Right ventricle myocardium superior (tissue), 1 donor: ENCODE measurements around the gene TMEM51. TPM values are rescaled to one million over a fixed set of nuclear protein-coding genes. Genes with fewer than 3 reads are reported as not detected.
"Not testable (repeated sequence)": the region's sequence is repeated elsewhere in the genome, so short reads cannot be mapped to it uniquely, and the experiment has no call there.

Experiments
- ATAC-seq: fragments of 200-7000 bp; cut with Tn5 transposase; one replicate; pipeline ENCODE4 v1.9.1; 2020; ENCODE audit warnings: mild to moderate bottlenecking; ENCODE audit not compliant: poor library complexity
- DNase-seq: peaks from one replicate; pipeline ENCODE4 v3.0.0-alpha.2; 2020
- intact Hi-C: fragments of 100-400 bp; cut with DNase I; formaldehyde crosslinking; loops from one replicate; pipeline ENCODE4 v1.11.2; 2022
- total RNA-seq: library from RNA; stranded (reverse); fragmentation: NEBNext Ultra II Directional; extraction: Animal tissue kit (Norgen Biotek cat#: 25700); gene quantifications from one replicate; pipeline ENCODE4 v1.2.1, GENCODE V29; 2021
- donor health status: DM: no; HTN: yes; CAD: no; lungs with severe emphysema.

The TMEM51 gene
- total RNA-seq, 1 donor from 2014 or later = 3.4 TPM

DNA sequence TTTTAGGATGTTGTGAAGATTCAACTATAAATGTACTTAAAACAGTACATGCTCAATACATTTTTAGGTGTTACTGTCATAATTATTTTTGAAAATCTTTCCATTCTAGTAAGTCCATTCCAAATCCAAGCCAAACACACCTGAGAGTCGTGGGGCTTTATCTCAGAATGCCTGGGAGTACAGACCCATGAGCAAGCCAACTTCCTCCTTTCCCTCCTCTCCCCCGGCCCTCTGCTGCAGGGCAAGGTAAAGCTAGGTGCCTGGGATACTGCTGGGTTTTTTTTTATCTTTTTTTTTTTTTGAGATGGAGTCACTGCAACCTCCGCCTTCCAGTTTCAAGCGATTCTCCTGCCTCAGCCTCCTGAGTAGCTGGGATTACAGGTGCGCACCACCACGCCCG is 16.5 kb downstream of the TMEM51 start:
- DNase-seq = no peak
- ATAC-seq = no peak
- intact Hi-C loops = no loop called here

DNA sequence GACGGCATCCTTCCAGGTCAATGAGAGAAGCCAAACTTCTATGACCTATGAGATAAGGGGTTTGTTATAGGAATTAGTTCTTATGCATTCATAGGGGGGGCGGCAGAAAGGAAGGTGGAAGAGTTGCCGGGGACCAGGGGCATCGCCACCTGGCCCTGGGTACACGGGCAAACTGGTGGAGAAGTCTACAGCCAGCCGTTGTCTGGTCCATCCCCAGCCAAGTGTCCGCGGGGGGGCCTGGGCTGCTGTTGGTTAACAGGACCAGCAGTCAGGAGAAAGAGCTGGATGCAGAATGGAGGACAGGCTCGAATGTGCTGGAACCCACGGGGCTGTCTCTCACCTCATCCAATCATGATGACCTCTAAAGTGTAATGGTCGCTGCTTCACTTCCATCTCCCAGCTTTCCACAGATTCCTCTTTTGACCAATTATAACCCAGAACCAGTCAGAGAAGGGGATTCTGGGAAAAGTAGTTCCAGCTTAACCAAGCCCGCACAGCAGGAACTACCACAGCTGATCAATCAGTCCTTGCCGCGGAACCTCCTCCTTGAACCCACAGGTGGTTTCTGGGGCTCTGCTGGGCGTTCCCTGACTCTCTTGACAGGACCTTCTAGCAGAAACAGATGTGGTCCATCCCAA is 17.8 kb downstream of the TMEM51 start:
- no peak for ATAC-seq
- intact Hi-C loops = no loop called here
- no peak for DNase-seq

DNA sequence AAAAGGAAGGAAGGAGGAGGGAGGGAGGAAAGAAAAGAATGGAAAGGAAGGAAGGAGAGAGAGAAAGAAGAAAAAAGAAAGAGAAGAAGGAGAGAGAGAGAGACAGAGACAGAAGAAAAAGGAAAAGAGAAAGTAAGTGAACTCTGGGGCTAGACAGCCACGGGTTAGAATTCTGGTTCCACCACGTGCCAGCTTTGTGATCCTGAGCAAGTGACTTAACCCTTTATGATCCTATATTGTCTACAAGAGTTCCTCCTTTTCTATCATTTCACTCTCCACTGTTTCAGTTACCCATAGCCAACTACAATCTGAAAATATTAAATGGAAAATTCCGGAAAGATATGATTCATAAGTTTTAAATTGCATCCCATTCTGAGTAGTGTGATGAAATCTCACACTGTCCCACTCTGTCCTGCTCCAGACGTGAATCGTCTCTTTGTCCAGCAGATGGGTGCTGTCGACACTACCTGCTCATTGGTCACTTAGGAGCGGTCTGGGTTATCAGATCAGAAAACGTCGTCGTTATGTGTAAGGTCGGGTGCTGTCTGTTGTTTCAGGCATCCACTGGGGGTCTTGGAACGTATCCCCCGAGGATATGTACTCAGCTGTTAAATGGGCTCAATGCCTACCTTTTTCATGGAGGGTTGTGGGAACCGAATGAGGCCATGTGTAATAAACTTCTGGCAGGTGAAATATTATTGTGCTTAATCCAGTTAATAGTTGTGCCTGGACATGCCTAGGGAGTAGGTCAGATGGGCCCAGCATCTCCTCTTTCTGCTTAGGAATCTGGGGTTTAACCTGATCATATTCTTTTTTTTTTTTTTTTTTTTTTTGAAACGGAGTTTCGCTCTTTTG is 19.1 kb downstream of the TMEM51 start:
- no peak for DNase-seq

DNA sequence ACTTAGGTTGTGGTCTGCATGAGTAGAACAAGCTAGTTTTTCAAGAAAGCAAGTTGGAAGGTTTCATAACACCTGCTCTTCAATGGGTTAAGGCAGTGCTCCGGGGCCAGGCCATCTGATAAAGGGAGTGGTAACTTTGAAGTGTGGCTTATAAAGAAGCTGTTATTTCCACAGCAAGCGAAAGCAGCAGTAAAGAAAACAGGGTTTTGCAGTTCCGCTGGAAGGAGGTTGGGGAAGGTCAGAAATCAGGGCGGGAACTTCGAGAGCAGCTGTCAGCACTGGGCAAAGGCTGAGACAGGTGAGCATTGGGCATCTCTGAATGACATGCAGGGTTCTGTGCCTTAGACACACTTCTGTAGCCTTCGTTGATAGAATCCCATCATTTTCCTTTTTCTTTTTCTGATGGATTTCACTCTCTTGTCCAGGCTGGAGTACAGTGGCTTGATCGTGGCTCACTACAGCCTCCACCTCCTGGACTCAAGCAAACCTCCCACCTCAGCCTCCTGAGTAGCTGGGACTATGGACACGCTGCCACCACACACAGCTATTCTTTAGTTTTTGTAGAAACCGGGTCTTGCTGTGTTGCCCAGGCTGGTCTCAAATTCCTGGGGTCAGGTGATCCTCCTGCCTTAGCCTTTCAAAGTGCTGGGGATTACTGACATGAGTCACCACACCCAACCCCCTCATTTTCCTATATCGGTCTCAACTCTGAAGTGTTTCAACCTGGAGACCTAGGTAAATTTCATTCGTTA is 20.5 kb downstream of the TMEM51 start:
- ATAC-seq (no peak), DNase-seq (no peak)
- intact Hi-C loops = no loop called here

More for the DNA sequence above, 19.1 kb downstream of the TMEM51 start:
- intact Hi-C loops = no loop called here
- peak; percentile 64 for ATAC-seq

DNA sequence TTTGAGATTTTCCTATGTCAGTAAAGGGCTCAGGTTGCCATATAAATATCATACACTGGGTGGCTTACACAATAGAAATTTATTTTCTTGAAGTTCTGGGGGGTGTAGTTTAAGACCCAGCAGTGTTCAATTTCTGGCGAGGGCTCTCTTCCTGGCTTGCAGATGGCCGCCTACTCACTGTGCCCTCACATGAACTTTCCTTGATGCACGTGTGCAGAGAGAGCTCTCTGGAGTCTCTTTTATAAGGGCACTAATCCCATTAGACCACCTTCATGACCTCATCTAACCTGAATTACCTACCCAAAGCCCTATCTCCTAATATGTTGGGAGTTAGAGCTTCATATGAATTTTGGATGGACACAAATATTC is 21.1 kb downstream of the TMEM51 start:
- intact Hi-C loops = no loop called here
- ATAC-seq = no peak
- DNase-seq = no peak

DNA sequence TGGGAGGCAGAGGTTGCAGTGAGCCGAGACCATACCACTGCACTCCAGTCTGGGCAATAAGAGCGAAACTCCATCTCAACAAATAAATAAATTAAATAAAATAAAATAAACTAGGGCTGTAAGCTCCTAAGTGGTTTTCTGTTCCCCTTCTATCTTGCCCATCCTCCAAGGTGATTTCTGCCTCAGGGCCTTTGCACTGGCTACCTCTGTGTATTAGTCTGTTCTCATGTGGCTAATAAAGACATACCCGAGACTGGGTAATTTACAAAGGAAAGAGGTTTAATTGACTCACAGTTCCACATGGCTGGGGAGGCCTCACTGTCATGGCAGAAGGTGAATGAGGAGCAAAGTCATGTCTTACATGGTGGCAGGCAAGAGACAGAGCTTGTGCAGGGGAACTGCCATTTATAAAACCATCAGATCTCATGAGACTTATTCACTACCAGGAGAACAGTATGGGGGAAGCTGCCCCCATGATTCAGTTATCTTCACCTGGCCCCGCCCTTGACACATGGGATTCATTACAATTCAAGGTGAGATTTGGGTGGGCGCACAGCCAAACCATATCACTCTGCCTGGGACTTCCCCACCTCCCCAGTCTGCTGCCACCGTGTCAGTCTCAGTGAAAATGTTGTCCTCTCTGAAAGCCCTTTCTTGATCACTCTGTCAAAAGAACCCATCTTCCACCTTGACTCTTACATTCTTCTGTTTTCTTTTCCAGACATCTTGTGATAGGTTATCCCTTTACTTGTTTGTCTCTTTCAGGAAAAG is 22.0 kb downstream of the TMEM51 start:
- DNase-seq, intact Hi-C loops, ATAC-seq: not testable (repeated sequence)

DNA sequence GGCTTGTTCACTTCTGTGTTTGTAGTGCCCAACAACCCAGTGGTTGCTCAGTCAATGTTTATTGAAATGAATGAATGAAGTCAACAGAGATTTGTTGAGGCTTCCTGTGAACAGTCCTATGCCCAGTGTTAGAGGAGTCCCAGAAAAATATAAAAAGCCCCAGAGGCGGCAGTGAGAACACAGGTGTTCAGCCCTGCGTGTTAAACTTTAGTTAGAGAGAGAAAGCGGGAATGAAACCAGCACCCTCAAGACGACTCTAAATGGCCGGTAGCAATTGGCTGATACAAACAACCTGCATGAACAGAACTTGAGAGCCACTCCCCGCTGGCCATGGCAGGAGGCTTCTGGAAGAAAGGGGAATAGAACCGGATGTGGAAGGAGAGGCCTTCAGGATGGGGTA is 22.6 kb downstream of the TMEM51 start:
- intact Hi-C loops = no loop called here

DNA sequence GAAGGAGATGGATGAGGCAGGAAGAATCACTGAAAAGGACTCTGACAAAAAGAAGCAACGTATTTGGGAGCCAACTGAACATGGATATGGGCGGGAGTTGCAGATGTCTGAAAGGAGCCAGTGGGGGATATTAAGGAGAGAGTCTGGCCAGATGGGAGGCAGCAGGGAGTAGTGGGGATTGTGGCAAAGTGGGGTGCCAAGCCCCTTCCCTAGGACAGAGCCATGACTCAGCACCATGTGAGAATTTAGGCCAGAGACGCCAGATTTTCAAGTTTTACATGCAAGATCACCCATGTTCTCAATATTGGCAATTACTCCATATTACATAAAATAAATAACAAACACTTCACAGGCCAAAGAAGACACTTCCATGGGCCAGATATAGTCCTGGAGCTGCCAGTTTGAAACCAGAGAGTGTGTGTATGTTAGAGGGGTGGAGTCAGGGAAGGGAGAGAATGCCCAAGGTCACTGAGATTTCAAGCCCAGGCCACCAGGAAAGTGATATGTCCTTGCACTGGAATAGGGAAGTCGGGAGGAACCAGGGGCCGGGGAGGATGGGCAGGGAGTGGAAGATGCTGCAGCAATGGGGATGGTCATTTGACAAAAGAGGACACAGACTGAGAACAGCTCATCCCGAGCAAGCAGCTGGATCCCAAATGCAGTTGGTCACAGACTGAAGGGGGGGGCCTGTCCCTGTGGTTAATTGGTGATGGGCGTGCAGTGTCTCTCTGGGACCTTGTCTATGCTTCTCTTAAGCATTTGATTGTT is 23.5 kb downstream of the TMEM51 start:
- intact Hi-C loops = no loop called here
- ATAC-seq (no peak), DNase-seq (no peak)

More for the DNA sequence above, 22.6 kb downstream of the TMEM51 start:
- ATAC-seq (no peak), DNase-seq (no peak)

DNA sequence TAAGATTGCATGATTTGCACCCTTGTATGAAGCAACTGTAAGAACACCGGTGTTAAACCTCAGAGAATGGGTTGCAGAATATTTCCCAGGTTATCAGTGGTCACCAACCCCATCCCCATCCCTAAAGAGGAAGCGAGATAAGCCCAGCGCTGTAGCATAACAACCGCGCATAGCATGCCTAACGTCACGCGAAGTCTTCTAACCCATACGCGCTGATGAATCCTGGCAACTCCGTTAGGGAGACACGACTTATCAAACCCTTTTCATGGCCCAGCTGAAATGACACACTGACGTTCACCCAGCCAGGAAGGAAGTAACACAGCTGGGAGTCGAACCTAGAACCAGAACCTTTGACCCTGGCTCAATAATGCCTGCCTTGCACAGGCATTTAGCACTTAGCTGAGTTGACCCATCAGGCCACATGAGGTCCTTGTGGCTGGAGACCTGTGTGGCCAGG is 24.2 kb downstream of the TMEM51 start:
- DNase-seq (no peak), ATAC-seq (no peak)
- intact Hi-C loops = no loop called here

DNA sequence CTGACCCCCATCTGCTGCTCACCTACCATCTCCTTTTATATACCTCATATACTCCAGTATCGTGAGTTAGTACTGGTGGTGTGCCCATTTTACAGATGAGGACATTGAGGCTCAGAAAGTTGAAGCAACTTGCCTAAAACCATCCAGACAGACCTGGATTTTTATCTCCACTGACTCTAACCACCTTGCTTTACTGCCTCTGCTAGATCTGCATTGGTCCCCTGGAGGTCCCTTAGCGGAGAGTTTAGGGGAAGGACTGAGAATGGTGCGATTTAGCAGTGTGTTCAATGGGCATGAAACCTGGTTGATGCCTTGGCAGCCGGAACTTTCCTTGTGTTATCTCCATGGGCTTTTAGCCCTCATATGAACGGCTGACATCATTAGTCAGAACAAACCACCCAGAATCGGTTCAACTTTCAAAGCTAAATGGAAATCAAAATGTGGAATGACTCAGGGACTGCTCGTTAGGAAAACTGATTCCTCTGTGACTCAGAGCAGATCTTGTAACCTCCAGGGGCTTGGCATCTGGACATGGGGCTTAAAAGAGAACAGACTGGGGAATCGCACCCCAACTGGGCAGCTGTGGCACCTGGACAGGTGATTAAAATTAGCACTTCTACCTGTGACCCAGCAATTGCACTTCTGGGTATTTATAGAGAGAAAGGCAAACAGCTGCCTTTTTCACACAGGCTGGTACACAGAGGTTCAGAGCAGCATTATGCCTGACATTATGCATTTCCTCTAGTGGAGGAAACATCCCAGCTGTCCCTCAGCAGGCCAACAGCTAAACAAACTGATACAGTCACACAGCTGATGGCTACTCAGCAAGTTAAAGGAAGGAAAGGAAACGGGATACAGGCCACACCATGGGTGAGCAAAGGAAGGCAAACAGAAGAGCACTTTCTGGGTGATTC is 25.3 kb downstream of the TMEM51 start:
- intact Hi-C loops = no loop called here
- DNase-seq = no peak
- ATAC-seq = peak; percentile 57

DNA sequence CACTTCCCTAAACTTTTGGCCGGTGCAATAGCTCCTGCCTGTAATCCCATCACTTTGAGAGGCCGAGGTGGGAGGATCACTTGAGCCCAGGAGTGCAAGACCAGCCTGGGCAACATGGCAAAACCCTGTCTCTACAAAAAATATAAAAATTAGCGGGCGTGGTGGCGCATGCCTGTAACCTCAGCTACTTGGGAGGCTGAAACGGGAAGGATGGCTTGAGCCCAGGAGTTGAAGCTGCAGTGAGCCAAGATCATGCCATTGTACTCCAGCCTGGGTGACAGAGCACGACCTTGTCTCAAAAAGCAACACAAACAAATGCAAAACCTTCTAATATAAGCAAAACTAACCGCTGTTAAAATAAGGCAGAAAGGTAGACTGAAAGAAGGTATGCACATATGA is 25.9 kb downstream of the TMEM51 start:
- no peak for ATAC-seq
- no peak for DNase-seq
- intact Hi-C loops = no loop called here

DNA sequence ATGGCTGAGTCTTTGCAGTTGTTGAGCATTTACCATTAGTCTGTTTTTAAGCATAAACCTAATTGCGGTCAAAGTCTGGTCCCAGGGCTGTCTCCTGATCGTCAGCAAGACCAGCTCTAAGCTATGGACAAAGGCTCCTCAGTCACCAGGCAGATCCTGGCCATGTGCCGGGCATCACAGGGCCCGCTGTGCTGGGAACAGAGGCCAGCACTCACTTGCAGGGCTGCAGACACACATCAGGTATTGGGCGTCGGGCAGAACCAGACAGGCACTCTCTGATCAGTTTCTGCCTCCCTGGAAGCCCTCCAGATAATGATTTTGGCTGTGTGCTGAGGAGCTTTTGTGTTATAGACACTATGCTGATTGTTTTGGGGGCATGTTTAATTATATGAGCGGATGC is 26.6 kb downstream of the TMEM51 start:
- DNase-seq = no peak
- no peak for ATAC-seq
- intact Hi-C loops = no loop called here

DNA sequence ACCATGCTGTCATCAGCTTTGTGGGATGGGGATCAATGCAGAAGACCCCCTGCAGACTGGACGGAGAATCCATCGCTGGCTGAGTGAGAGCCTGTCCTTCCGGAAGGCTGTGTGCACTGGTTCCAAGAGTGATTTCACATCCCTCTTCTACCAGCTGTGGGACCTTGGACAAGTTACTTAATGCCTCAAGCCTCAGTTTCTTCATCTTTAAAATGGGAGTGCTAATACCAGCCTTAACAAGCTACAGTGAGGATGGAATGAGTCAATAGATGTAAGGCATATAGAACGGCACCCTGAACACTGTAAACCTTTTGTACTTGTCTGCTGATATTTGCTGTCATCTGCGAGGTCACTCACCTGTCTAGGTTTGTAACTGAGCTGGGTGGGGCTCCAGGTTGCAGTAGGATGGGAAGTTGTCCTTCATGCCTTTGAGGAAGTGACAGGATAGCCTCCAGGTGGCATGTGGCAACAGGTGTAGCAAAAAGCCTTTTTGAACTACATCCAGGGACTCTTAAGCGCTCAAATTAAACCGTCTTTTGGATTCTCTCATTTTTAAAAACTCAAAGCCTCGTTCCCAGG is 27.5 kb downstream of the TMEM51 start:
- DNase-seq (no peak), ATAC-seq (no peak)
- intact Hi-C loops = no loop called here

DNA sequence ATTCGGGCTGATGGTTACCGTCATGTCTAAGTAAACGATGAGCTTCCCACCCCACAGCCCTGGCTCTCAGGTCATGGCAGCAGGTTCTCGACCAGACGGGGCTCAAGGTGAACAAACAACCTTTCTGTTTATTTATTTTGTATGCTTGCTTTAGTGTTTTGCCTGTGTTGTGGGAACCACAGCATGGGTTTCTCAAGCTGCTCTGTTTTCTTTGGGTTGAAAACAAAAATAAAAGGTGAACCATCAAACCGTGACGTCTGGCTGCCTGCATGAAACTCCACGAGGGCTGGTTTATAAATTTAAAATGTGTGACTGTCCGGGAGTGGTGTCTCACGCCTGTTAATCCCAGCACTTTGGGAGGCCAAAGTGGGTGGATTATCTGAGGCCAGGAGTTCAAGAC is 28.0 kb downstream of the TMEM51 start:
- intact Hi-C loops = no loop called here
- DNase-seq (no peak), ATAC-seq (no peak)

DNA sequence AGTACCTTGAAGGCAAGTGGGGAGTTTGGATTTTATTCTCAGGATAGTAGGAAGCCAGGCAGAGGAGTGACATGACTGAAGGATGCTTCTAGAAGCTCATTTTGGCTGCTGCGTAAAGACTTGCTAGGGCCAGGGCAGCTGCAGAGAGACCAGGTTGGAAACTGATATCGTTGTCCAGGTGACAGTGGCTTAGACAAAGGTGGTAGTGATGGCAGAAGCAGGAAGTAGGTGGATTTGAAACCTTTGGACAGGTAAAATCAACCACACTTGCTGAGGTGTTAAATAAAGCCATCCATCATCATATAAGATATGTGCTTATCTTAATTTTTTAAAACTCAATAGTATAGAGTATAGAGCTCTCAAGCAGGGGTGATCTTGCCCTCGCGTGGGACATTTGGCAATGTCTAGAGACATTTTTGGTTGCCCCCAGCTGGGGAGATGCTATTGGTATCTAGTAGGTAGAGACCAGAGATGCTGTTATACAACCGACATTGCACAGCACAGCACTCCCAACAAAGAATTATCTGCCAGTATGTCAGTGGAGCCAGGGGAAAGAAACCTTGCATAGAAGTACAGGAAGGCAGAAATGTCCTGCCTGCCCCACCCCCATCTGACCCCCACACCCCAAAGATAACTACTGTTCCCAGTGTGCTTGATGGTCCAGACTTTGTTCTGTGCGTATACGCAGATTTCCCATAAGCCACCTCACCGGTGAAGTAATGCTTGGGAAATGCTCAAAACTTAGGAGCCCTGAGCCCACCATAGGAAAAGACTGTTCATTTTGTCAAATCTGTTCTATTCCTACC is 31.1 kb downstream of the TMEM51 start:
- no peak for ATAC-seq
- DNase-seq = no peak
- intact Hi-C loops = no loop called here

DNA sequence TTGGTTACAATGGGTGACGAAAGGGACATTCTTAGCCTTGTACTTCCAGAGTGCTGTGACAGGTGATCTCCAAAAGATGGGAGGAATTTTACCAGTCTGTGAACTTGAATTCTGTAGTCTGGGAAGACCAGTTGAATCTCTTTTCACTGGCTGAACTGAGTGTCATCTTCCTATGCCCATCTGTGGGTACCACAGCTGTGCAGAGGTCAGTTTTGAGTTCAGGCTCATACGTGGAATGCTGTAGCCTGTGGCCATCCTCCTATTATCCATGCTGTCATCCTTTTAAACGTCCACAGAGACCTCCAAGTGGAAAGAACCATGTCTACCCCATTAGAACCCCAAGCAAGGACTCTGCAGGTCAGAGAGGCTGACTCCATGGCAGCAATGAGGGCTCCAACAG is 32.1 kb downstream of the TMEM51 start:
- intact Hi-C loops = no loop called here
- no peak for ATAC-seq
- DNase-seq = no peak
